Activated CD4-positive, alpha-beta T cell treated with anti-CD3 and anti-CD28 coated beads, Interleukin-2, Interleukin-4, amounts not matched to agents 100 ng/mL and 50 ng/mL, durations not matched to agents 16 hours and 8 hours (primary cell): Measurements from ENCODE around the gene ESRP2.
A peak's percentile ranks its signal among the peaks of the same experiment; 100 is the strongest.

ENCODE experiments used
- DNase-seq: peaks from one replicate; pipeline ENCODE4 v3.0.0-alpha.2; 2020; ENCODE audit warnings: low spot score

ESRP2 gene

DNA sequence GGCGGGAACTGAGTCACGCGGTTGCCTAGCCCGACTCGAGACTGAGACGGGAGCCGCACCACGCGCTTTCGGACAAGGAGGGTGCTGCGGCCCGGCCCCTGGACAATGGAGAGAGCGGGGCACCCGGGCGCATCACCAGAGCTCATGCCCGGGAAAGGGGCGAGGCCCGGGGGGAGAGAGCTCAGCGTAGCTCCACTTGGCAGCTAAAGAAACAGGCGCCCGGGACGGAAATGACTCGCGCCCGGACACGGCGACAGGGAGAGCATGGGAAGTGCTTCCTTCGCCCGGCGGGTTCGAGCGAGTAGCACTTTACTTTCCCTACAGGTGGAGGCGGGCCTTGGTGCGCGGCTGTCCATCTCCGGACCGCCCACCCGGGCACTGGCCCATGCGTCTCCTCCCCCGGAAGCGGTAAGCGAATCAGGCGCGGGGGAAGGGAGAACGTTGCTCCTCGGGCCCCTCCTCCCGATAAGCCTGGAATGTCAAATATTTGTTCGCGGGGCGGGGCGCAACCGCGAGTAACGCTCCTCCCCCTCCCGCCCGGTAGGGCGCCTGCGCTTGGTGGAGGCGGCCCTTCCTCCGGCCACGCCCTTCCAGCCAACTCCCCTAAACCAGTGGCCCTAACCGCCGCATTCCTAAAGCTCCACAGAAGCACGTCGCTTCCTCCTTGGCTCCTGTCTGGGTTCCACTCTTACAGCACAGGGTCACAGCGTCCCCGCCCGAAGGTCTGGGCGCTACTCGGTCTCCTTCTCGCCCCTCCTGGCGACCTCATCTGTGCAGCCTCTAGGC lies 1.5 kb upstream of the ESRP2 start:
- DNase-seq: peak; percentile 93

DNA sequence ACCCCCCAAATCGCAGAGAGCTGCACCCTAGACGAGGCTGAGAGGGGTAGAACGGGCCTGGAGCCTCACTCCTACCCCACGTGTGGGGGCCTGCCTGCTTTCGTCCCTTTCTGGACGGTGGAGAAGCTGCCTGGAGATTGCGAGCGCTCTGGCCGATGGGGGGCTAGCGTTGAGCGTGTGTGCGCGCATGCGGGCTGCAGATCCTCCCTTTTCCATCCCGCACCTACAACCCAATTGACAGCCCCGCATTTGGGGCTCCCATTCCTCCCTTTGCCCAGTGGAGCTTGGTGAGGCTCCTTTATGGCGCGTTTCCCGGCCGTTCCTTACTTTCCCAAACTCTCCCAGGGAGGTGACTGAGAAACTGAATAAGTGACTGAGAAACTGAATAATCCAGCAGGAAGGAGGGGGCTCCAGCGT lies 907 bp upstream of the ESRP2 start:
- no peak for DNase-seq

DNA sequence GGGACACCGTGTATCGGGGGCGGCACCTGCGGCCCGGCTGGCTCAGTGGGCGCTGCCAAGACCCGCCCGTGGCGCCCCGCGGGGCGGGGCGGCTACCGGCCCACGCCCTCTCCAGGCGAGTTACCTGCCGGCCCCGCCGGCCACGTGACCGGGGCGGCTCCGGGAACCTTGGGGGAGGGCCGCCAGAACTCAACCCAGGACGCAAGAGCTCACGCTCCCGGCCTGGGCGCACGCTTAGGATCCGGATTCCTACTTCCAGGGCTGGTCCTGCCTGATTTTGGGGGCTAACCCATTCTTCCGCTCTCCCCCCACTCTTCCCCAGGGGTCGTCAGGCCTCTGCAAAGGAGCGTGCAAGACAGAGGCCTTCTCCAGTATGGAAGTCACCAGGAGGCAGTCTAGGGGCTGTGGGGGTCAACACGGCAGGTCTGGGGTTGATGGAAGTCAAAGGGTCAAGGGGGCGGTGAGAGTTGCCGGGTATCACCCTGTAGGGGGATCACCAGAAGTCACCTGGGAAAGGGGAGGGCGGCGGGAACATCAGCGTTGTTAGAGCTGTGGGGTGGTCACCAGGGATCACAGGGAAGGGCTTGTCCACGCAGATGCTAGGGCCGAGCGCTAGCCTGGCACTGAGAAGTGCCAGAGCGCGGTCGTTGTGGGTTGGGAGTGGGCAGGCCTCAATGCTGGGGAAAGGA lies 354 bp upstream of the ESRP2 start:
- DNase-seq: no peak

DNA sequence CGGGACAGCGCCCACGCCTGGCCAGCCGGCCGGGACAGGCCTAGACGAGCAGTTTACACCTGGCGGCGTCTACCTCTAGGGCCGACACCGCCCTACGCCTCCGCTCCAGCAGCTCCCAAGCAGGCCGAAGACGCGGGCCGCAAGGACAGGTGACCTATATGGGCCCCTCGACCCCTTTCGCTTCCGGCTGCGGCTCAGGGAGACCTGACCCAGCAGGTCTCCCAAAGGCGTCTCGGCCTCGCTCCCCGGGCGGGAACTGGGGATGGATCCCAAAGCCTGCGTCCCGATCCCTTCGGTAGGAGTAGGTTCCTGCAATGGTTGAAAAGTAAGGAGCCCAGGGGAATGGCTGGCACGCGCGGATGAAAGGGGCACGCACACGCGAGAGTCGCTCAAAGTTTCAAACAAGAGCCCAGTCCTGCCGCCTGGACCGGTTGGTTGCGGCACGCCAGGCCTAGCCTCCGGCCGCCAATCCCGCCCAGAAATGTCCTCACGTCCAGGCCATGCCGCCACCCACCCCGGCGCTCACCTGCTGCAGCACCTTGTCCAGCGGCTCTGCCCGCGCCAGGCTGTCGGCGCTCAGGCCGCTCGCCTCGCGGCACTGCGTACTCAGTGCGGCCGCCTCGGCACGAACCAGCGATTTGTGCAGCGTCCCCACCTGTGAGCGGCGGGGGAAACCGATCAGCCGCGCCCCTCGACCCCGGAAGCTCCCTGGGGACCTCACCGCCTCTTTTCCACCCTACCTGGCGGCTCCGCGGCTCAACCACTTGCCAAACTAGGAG lies 630 bp downstream of the ESRP2 start:
- DNase-seq: no peak

DNA sequence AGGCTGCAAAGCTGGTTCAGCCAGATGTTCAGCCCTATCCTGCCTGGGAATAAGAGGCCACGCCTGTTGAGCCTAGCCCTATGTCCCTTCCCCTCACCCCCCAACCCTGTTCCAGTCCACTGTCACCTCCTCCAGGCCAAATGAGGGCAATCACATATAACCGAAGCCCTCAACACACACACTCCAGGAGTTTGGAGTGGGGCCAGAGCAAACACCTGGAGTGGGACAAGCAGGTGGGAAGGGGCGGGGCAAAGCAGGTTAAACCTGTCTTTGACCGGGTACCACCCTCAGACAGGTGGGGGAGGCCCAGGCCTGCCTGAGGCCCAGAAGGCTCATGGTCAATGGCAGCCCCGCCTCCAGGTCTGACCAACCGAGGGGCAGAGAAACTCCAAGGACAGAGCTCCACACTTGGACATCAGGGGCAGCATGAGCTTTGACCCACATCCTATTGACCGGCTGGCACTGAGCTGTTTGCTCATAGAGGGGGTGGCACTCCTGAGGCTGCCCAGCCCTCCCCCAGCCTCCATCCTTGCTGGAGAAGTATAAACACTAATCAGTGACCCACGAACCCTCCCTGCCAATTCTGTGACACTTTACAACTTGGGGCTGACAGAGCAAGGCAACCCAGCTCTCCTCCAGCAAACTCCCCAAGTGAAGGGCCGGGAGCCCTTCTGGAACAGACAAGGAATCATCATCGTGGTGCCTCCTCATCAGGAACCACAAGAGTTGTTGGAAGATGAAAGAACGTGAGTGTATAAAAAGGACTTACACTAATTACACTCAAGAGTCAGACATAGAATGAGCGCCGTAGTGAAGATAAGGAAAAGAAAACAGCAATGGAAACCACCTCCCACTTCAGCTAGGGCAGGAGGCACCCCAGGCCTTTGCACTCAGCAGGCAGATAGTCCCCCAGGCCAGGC lies 1.5 kb downstream of the ESRP2 start:
- no peak for DNase-seq

DNA sequence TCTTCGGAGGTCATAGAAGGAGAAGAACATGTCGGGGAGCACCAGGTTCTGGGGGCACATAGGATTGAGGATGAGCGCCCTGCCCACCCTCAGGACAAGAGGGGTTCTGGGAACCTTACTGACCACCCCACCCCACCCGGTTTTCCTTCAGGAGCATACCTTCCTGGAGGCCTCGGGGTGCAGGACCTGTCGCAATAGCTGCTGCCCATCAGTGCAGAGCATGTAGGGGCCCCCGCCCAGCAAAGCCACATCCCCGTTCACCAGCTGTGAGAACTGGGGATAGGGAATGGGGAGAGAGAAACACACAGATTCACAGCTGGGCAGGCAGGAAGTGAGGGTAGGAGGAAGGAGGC lies 2.1 kb downstream of the ESRP2 start:
- DNase-seq: no peak

DNA sequence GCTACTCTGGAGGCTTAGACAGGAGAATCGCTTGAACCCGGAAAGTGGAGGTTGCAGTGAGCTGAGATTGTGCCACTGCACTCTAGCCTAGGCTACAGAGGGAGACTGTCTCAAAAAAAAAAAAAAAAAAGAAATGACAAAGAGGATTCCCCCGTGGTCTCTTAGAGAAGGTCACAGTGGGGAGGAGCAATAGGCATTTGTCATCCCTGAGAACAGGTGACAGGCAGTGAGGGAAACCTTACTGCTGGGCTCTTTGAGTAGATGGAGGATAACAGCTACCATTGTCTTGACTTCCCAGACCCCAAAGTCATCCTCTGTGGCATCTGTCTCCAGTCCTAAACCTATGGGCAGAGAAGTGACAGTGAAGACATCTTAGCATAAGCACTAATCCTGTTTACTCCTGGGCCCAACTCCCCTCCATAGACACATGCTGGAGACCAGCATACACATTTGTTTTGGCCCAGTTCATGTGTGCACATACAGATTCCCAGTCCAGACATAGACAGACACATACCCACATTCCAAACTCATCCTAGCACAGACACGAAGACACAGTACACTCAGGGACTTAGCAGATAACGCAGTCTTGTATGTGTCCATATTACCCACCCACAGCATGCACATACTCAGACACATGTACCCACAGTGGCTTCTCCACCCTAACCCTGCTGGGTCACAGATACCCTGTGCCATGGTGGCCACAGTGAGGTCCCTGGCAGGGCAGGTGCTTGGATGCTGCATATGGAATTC lies 2.7 kb downstream of the ESRP2 start:
- no peak for DNase-seq

DNA sequence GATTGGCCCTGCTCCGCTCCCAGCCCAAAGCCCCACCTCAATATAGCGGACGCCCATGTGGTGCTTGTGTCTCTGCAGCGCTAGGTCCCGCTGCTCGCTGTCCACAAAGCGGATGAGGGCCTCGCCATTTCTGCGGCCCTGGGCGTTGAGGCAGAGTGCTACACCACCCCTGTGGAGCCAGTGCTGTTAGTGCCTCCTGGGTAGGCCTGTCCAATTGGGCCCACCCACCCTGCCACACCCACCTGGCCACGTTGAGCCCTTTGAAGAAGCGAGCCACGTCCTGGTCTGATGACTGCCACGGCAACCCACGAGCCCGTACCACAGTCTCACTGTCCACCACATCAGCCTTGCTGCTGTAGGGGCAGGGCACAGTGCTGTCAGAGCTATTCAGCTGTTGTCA lies 3.6 kb downstream of the ESRP2 start:
- no peak for DNase-seq

DNA sequence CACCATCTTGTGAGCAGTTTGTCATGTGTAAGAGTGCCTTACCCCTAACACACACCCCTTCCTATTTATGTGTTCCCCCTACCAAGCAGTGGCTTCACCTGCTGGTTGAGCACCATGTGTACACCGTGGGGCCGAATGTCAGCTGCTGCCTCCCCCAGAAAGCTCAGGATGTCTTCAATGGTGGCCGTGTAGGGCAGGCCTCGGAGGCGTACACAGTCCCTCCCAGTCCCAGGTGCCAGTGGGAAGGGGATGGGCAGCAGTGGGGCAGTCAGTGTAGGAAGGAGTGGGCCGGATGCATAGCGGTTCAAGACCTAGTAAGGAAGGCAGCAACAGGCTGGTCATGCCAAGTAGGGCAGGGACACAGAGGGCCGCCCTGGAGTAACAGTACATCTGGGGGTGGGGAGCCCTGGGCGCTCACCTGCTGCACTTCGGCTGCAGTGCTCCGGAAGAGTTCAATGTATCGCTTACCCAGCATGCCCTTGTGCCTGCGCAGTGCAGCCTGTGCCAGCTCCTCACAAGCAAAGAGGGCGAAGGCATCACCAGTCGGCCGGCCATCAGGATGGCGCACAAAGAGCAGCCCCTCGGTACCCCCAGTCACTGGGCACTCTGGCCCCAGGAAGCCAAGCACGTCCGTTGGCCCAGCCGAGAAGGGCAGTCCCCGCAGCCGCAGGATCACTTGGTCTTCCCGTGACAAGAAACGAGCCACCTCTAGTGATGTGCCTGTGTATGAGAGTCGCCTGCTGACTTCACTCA lies 4.4 kb downstream of the ESRP2 start:
- DNase-seq: no peak

DNA sequence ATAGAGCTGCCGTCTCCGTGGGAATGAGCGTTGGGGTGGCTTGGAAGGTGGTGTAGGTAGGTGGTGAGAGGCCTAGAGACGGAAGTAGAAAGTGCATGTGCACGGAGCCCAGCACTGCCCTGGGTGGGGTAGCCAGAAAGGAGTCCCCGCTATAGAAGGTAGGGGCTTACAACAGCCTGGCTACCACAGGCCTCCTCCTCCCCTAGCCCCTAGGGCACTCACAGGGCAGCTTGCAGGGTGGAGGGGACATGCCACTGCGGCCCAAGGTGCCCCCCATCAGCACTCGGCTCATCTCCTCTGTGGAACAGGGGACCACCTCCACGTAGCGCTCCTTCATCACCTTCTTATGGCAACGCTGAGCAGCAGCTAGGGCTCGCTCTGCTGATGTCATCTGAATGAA lies 5.0 kb downstream of the ESRP2 start:
- DNase-seq: no peak

DNA sequence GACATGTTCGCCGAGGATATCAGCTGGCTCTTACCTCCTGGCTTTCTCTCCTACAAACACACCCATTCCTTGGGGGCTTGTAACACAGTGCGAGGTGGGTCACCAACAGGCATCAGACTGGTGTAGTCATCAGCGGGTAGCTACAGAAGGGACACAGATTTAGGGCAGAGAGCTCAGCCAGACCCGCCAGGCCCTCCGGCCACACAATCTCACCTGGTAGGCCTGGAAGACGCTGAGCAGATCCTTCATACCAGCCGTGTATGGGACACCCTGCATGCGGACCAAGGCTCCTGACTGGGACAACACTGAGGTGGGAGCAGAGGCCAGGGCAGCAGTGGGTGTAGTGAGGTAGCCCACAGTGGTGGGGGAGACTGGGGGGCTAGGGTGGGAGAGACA lies 5.8 kb downstream of the ESRP2 start:
- no peak for DNase-seq

DNA sequence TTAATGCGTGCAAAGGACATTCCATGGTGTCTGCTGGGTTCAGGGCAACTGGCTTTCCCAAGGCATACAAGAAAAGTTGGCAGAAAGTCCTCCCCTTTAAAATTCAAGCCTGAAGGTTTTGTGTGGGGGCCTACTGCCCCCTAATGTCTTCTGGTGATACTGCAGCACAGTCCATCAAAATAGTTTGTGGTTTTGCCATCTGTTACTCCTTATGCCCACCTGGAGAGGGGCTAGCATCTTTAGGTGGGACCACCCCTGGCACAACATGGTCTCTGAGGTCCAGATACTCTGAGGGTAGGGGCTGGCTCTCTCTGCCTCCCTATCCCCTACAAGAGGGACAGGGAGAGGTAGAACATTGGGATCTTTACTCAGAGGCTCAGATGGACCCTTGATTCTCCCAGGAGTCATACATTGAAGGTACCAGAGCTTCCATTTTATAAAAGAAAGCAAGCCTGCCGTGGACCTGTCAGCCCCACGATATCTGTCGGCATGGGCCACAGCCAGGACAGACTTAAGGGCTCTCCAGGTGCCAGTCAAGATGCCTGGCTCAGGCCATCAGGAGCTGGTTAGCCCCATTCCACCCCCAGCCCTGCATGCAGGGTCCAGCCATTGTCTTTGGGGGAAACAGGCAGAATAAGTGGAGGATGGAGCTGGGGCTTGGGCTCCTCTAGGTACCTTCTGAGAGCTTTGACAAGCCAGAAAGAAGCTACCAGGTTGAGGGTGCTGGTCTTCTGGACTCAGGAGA lies 6.3 kb downstream of the ESRP2 start:
- peak; percentile 44 for DNase-seq

DNA sequence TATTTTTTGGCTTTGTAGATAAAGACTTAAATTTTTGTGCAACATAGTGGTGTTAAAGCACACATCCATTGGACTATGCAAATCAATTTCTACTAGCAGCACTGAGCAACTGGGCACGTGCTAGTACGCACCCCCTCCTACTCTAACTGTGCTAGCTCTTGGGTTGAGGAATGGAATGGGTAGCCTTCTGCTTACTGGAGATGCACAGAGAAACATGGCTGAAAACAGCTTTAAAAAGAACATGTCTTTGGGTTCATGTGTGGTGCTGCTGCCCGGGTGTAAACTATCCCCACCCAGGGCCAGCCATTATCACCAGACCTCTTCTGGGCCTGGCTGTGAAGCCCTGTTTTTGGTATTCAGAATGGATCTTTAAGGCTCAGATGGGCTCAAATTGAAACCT lies 7.3 kb downstream of the ESRP2 start:
- no peak for DNase-seq

DNA sequence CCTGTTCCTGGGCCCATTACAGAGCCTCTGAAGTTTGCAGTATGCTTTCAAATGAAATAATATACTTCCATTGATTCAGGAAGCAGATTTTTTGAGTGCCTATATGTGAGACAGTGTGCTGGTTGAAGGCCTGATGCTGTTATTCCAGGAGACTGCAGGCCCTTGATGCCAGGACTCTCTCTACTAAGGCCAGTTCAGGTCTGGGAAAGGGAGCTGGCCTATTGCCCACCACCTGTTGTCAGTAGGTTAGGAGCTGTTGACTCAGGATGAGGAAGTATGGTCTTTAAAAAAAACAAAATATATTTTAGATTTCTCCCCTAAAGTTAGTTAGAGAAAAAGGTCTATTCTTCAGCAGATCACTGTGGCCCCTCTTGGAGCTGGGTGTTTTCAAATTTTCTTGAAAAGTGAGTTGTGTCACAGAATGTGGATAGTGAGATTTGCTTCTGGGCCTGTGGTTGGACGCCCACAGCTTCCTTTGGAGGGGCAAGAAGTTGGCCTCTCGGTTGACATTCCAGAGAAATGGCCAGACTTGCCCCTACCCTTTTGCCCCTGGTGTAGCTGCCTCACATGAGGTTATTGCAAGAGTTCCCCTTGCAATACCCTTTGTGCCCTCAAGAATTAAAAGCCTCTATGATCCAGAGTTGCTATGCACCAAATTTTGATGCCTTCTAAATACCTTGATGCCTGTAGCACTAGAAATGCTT lies 7.9 kb downstream of the ESRP2 start:
- no peak for DNase-seq

DNA sequence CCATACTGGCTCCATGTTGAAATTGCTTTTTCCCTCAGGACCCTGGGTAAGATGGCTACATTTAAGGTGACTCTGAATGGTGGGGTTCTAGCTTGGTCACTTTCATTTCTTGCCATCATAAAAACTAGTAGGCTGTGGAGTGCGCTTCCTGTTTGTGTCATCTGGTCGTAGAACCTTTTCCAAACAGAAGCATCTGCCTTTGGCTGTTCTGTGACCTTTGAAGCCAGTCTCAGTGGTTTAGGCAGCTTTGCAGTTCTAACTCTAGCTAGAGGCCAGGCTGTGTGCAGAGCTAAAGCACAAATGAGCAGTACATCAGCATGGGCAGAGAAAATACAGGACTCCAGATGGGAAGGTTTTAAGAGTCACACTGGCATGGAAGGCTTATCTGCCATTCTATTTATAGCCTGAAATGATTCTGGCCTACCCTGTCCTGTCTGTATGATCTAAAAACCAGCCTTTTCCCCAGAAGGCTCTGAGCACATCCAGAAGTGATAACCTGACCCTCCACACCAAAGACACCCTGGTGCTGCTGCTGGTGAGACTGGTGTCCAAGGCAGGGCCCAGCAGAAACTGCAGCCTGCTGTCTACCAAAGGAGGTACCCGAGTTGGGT lies 8.6 kb downstream of the ESRP2 start:
- DNase-seq: peak; percentile 31

DNA sequence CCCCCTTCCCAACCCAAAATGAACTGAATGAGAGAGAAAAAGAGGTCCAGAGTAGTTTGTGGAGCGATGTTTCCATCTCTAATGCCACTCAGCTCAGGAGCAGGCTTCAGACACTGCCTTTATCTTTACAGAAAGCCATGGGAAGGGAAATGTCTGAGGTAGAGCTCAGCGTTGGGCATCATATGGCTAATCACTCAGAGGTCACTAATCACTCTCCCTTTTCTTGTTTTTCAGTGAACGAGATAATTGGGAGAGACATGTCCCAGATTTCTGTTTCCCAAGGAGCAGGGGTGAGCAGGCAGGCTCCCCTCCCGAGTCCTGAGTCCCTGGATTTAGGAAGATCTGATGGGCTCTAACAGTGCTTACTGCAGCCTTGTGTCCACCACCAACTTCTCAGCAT lies 9.8 kb downstream of the ESRP2 start:
- no peak for DNase-seq

DNA sequence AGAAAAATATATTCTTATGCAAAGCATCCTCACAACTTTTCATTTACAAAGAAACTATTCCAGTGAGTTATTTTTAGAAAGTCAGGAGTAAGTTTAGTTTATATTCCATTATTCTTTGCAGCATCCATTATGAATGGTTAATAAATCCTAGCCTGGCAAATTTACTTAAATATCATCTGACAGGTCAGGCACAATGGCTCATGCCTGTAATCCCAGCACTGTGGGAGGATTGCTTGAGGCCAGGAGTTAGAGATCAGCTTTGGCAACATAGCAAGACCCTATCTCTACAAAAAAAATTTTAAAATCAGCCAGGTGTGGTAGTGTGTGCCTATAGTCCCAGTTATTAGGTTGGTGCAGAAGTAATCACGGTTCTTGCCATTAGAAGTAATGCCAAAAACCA lies 12.9 kb downstream of the ESRP2 start:
- no peak for DNase-seq

DNA sequence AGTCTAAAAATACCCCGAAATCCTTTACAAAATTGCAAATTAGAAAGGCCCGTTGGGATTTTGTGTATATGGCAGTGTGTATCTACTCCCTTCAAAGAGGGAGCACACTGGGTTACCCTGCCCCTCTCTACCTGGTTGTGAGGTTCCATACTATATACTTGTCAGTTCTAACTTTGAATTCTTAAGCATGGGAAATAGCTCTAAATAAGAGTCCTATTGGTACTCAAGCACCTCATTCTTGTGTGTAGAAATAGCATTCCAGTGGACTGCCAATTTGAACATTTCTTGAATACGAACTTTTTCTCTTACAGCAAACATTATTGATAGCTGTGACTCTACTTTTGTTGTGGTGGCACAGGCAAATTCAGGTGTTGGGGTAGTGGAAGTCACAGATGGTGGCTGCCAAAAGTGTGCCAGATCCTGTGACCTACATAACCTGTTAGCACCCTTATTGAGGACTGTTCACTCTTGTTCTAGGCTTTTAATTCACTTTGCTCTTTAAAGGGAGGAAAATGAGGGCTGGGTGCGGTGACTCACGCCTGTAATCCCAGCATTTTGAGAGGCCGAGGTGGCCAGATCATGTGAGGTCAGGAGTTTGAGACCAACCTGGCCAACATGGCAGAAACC lies 16.1 kb downstream of the ESRP2 start:
- no peak for DNase-seq
